Esophagus squamous epithelium (tissue), 5 donors: ENCODE data around the gene GPC1. TPM values are rescaled to one million over a fixed set of nuclear protein-coding genes. Genes with fewer than 3 reads are reported as not detected.

Source experiments
- DNase-seq: peaks from one replicate; lab custom pipeline; 2025; lab: John Stamatoyannopoulos, UW
- H3K27ac ChIP-seq, 4 donors: fragments of 200-600 bp; sonication (generic); one replicate each; pipeline ENCODE4 v1.5.1; 2016 to 2019; ENCODE audit warnings: mild to moderate bottlenecking in 1 of 4
- H3K27me3 ChIP-seq, 4 donors: fragments of 200-600 bp; sonication (generic); 1 replicate in 3 of 4; 2 replicates in 1 of 4; pipeline versions ENCODE4 v1.5.1 to v1.6.0; 2017 to 2021; ENCODE audit warnings: antibody characterized with exemption in 1 of 4
- H3K36me3 ChIP-seq, 3 donors: fragments of 200-600 bp; sonication (generic); one replicate each; pipeline ENCODE4 v1.5.1; 2016 to 2019
- H3K4me1 ChIP-seq, 3 donors: fragments of 200-600 bp; sonication (generic); one replicate each; pipeline ENCODE4 v1.5.1; 2017 to 2019
- H3K4me3 ChIP-seq, 4 donors: fragments of 200-600 bp; sonication (generic); 1 replicate in 3 of 4; 2 replicates in 1 of 4; pipeline ENCODE4 v1.5.1; 2016 to 2019; ENCODE audit warnings: mild to moderate bottlenecking in 2 of 4, moderate library complexity in 1 of 4
- H3K9me3 ChIP-seq, 3 donors: fragments of 200-600 bp; sonication (generic); one replicate each; pipeline ENCODE4 v1.5.1; 2016 to 2019
- POLR2A ChIP-seq, 4 donors: fragments of 450-650 bp; IDR thresholded peaks; one replicate each; pipeline ENCODE4 v1.6.1; 2017; ENCODE audit warnings: antibody characterized with exemption in 4 of 4, mild to moderate bottlenecking in 4 of 4, moderate library complexity in 3 of 4
- WGBS, 2 donors: methylation state at CpG; one replicate each; pipeline ENCODE4 v1.1.5; 2018; 5-methylcytosine and 5-hydroxymethylcytosine counted together
- intact Hi-C: fragments of 100-400 bp; cut with DNase I; formaldehyde crosslinking; loops from one replicate; pipeline ENCODE4 v1.15.0; 2022
- total RNA-seq, 4 donors: library from RNA; depleted of rRNA; stranded (reverse); fragments of >200 nt; gene quantifications; one replicate each; pipeline ENCODE4 v1.1.0, GENCODE V29; 2016
- TF ChIP-seq, protein P1 (sequence below), 6 experiments: fragments of 450-650 bp in 4 of 6; fragments of 200-600 bp in 2 of 6; sonication (generic) in 2 of 6; IDR thresholded peaks; one replicate each; pipeline ENCODE4 v1.5.1; 2016 to 2019; ENCODE audit warnings: antibody characterized with exemption in 6 of 6, mild to moderate bottlenecking in 4 of 6, moderate library complexity in 4 of 6
- donor health status: DM: yes; HTN: yes; CAD: no.

GPC1 gene
- total RNA-seq, 4 donors from 2014 or later = 59.3 to 129 (median 78.6) TPM

DNA sequence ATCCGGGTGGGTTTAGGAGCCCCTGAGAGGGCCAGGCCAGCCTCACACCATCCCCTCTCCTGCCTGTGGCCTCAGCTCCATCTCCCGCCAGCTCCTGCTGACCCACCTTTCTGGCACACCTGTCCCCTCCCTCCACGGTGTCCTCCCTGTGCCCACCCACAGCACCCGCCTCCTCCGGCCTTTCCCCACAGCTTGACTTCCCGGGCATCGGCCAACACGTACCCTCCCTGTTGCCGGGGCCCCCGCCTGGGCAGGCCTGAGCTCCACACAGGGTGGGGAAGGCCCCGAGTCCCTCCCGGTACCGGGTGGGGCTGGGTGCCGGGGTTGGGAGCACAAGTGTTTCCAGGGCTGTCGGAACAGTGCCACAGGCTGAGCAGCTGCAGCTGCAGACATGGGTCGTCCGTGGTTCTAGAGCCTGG lies 6.5 kb downstream of the GPC1 start:
- Histone ChIP-seq H3K36me3 (peaks cover 0 to 28% (median 0%) of the 10 kb centered on the region in 3 donors), H3K4me1 (peaks cover 54 to 92% (median 67%) of the 10 kb centered on the region in 3 donors), H3K27me3 (peaks cover 0 to 20% (median 0%) of the 10 kb centered on the region in 4 donors), H3K4me3 (peak overlapping the region in 2 of 4 donors; percentile 3 to 23), H3K9me3 (no peaks in the 10 kb centered on the region), H3K27ac (peak overlapping the region; percentile 84 to 90 (median 85))
- WGBS, 2 donors = 39% methylated on average over 4 of the region's 17 CpGs; no CpG with 5 or more reads in 1 of the 2 donors
- DNase-seq = no peak
- no peak for TF ChIP-seq POLR2A (IDR thresholded peaks at IDR 0.05)
- TF ChIP-seq, protein P1, sequence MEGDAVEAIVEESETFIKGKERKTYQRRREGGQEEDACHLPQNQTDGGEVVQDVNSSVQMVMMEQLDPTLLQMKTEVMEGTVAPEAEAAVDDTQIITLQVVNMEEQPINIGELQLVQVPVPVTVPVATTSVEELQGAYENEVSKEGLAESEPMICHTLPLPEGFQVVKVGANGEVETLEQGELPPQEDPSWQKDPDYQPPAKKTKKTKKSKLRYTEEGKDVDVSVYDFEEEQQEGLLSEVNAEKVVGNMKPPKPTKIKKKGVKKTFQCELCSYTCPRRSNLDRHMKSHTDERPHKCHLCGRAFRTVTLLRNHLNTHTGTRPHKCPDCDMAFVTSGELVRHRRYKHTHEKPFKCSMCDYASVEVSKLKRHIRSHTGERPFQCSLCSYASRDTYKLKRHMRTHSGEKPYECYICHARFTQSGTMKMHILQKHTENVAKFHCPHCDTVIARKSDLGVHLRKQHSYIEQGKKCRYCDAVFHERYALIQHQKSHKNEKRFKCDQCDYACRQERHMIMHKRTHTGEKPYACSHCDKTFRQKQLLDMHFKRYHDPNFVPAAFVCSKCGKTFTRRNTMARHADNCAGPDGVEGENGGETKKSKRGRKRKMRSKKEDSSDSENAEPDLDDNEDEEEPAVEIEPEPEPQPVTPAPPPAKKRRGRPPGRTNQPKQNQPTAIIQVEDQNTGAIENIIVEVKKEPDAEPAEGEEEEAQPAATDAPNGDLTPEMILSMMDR (IDR thresholded peaks at IDR 0.05) = no peak
- intact Hi-C loops = no loop called here

DNA sequence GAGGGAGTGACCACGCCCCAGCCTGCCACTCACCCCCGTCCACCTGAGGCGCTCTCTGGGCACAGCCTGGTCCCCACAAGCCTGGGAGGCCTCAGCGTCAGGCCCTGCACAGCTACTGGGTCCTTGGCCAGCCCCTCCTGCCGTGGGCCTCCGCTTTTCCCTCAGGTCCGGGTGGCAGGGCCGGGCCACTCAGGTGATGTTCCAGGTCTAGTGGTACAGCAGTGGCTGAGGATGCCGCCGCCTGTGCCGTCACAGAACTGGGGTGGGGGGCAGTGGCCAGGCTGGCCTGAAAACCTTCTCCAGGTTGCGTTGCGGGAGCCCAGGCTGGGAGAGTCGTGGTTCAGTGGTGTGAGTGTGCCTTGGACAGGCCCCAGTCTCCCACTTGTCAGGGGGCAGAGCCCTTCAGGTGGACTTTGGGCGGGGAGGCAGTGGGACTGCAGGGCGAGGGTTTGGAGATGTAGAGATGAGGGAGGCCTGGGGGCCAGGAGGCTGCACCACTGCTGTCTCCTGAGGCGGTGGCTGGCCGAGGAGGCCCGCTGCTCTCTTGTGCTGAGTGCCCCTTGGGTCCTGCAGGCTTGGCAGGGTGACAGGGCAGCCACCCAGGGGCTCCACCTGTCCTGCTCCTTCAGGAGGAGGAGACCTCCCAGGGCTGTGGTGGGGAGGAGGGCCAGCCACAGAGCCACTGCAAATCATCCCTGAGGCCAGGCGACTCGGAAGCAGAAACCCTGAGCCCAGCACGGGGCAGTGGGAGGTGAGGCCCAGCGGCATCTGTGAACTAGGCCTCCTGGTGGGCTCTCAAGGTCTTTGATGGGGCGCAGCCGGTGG lies 7.6 kb downstream of the GPC1 start:
- peaks cover 54 to 92% (median 69%) of the 10 kb centered on the region in 3 donors for H3K4me1 ChIP-seq
- H3K36me3 ChIP-seq = peaks cover 0 to 28% (median 0%) of the 10 kb centered on the region in 3 donors
- 40 to 80% methylated on average over 1 to 2 of the region's 25 CpGs for WGBS, 2 donors
- no peak overlapping the region for H3K4me3 ChIP-seq
- H3K27me3 ChIP-seq = peaks cover 0 to 9% (median 0%) of the 10 kb centered on the region in 4 donors
- TF ChIP-seq, protein P1 (IDR thresholded peaks at IDR 0.05) = no peak
- no peak for TF ChIP-seq POLR2A (IDR thresholded peaks at IDR 0.05)
- intact Hi-C loops = no loop called here
- no peaks in the 10 kb centered on the region for H3K9me3 ChIP-seq
- H3K27ac ChIP-seq = peak overlapping the region in 3 of 4 donors; percentile 84 to 90 (median 86)
- no peak for DNase-seq

- Histone ChIP-seq H3K27ac (peak overlapping the region; percentile 49 to 90 (median 85)), H3K4me1 (peaks cover 48 to 92% (median 69%) of the 10 kb centered on the region in 3 donors)
Observed at GRCh38 chr2:240443891-240444301, 8.4 kb downstream of the GPC1 start.

GRCh38 chr2:240444464-240444863 lies 9.0 kb downstream of the GPC1 start:
- Histone ChIP-seq H3K36me3 (peaks cover 0 to 28% (median 0%) of the 10 kb centered on the region in 3 donors), H3K27me3 (no peaks in the 10 kb centered on the region), H3K9me3 (no peaks in the 10 kb centered on the region), H3K4me3 (no peak overlapping the region), H3K27ac (peak overlapping the region in 3 of 4 donors; percentile 84 to 90 (median 86)), H3K4me1 (peaks cover 42 to 92% (median 66%) of the 10 kb centered on the region in 3 donors)
- WGBS, 2 donors = 80 to 83% methylated on average over 1 to 8 of the region's 16 CpGs
- TF ChIP-seq, protein P1 (IDR thresholded peaks at IDR 0.05) = no peak
- no peak for TF ChIP-seq POLR2A (IDR thresholded peaks at IDR 0.05)
- no peak for DNase-seq
- intact Hi-C loops = no loop called here

More at GRCh38 chr2:240443891-240444301, 8.4 kb downstream of the GPC1 start:
- Histone ChIP-seq H3K36me3 (peaks cover 0 to 28% (median 0%) of the 10 kb centered on the region in 3 donors), H3K27me3 (peaks cover 0 to 1% (median 0%) of the 10 kb centered on the region in 4 donors), H3K4me3 (no peak overlapping the region), H3K9me3 (no peaks in the 10 kb centered on the region)
- DNase-seq = no peak
- WGBS, 2 donors = 27% methylated on average over 8 of the region's 17 CpGs; no CpG with 5 or more reads in 1 of the 2 donors
- TF ChIP-seq, protein P1 (IDR thresholded peaks at IDR 0.05) = no peak
- no peak for TF ChIP-seq POLR2A (IDR thresholded peaks at IDR 0.05)
- intact Hi-C loops = no loop called here
